ENCODE results near the gene SIRT5. TPM values are rescaled to one million over a fixed set of nuclear protein-coding genes. Genes with fewer than 3 reads are reported as not detected.

The SIRT5 gene
- total RNA-seq, 2 donors from 2014 or later, result 12.1 to 19.0 TPM

DNA sequence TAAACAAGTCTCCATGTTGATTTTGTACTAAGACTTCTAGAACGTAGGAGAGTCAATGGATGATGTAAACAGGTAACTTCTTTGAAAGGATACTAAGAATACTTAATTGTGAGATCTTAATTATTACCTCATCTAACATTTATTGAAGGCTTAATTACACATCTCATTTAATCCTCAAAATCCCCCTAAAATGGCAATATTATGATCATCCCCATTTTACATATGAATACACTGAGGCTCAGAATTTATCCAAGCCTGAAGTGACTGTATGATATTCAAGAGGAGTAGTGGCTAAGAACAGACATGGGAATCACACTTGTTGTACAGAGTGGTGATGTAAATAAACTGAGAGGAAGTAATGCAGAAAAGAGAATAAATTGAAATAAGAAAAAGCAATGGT, 63.6 kb downstream of the SIRT5 start:
- Histone ChIP-seq H3K4me1 (ENCODE audit: control insufficient read depth, insufficient read depth, low read length) (no peaks in the 10 kb centered on the region), H3K4me3 (ENCODE audit: low read length) (no peak overlapping the region), H3K36me3 (ENCODE audit: control insufficient read depth, insufficient read depth, low read length) (peaks cover 65% of the 10 kb centered on the region), H3K27ac (ENCODE audit: low read depth, low read length) (no peak overlapping the region), H3K27me3 (ENCODE audit: control insufficient read depth, insufficient read depth, low read length, poor library complexity, severe bottlenecking) (no peaks in the 10 kb centered on the region), H3K9ac (ENCODE audit: extremely low read depth, low read length, poor library complexity, severe bottlenecking) (no peak overlapping the region), H3K9me3 (ENCODE audit: control insufficient read depth, low read length) (no peaks in the 10 kb centered on the region)
- TF ChIP-seq, protein P1, sequence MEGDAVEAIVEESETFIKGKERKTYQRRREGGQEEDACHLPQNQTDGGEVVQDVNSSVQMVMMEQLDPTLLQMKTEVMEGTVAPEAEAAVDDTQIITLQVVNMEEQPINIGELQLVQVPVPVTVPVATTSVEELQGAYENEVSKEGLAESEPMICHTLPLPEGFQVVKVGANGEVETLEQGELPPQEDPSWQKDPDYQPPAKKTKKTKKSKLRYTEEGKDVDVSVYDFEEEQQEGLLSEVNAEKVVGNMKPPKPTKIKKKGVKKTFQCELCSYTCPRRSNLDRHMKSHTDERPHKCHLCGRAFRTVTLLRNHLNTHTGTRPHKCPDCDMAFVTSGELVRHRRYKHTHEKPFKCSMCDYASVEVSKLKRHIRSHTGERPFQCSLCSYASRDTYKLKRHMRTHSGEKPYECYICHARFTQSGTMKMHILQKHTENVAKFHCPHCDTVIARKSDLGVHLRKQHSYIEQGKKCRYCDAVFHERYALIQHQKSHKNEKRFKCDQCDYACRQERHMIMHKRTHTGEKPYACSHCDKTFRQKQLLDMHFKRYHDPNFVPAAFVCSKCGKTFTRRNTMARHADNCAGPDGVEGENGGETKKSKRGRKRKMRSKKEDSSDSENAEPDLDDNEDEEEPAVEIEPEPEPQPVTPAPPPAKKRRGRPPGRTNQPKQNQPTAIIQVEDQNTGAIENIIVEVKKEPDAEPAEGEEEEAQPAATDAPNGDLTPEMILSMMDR (conservative IDR thresholded peaks at IDR 0.05), result no peak
- Mint-ChIP-seq H3K27ac (peak overlapping the region; percentile 4), H3K9me3 (no peaks in the 10 kb centered on the region), H3K4me1 (peaks cover 19% of the 10 kb centered on the region), H3K4me3 (no peak overlapping the region), H3K36me3 (ENCODE audit: low read depth) (peaks cover 27% of the 10 kb centered on the region), H3K27me3 (ENCODE audit: insufficient read depth) (no peaks in the 10 kb centered on the region)
- no peak for DNase-seq
- 100% methylated on average over 1 of the region's 1 CpG; no CpG with 5 or more reads in 1 of the 2 experiments for WGBS, 2 experiments (ENCODE audit: insufficient coverage in 1 of 2, insufficient read length in 1 of 2)

DNA sequence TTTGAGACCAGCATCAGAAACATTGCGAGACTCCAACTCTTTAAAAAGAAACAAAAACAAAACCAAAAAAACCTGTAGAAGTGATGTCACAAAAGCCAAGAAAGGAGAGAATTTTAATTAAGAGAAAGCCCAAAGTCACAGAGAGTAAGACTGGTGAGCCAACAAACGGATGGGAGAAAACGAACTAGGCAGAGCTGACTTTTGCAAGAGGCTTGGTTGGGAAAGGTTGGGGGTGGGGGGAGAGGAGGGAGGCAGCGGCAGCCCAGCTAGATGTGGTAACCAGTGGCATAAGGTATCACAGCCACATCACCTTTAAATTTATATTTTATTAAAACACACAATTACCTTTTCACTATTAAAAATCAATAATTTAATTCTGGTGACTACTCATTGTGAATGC, 64.2 kb downstream of the SIRT5 start:
- TF ChIP-seq, protein P1 (conservative IDR thresholded peaks at IDR 0.05), result no peak
- H3K9ac ChIP-seq (ENCODE audit: extremely low read depth, low read length, poor library complexity, severe bottlenecking), result no peak overlapping the region
- WGBS, 2 experiments (ENCODE audit: insufficient coverage in 1 of 2, insufficient read length in 1 of 2), result 90% methylated on average over 3 of the region's 4 CpGs; no CpG with 5 or more reads in 1 of the 2 experiments

DNA sequence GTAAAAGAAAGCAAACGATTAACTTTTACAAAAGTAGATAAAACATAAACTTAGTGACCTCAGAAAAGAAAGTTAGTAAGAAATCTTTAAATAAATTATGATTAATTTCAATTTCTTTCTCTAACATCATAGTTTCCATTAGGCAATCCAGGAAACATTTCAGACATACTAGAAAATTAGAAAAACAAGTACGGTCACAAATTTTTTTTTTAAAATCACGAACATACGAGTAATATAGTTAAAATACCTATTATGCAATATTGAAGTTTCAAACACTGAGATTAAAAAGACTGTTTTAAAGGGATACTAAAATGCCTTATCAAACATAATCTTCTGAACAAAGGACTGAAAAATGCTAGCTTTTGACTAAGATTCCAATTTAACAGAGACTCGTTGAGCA, 66.9 kb downstream of the SIRT5 start:
- WGBS, 2 experiments (ENCODE audit: insufficient coverage in 1 of 2, insufficient read length in 1 of 2), result 93% methylated on average over 2 of the region's 5 CpGs; no CpG with 5 or more reads in 1 of the 2 experiments
- H3K9me3 ChIP-seq (ENCODE audit: control insufficient read depth, low read length), result no peaks in the 10 kb centered on the region
- H3K27me3 ChIP-seq (ENCODE audit: control insufficient read depth, insufficient read depth, low read length, poor library complexity, severe bottlenecking), result no peaks in the 10 kb centered on the region
- H3K27me3 Mint-ChIP-seq (ENCODE audit: insufficient read depth), result no peaks in the 10 kb centered on the region
- TF ChIP-seq, protein P1 (conservative IDR thresholded peaks at IDR 0.05), result no peak
- H3K4me1 Mint-ChIP-seq, result peaks cover 14% of the 10 kb centered on the region
- H3K36me3 Mint-ChIP-seq (ENCODE audit: low read depth), result peaks cover 28% of the 10 kb centered on the region
- H3K4me3 ChIP-seq (ENCODE audit: low read length), result no peak overlapping the region
- H3K36me3 ChIP-seq (ENCODE audit: control insufficient read depth, insufficient read depth, low read length), result peaks cover 72% of the 10 kb centered on the region
- H3K4me1 ChIP-seq (ENCODE audit: control insufficient read depth, insufficient read depth, low read length), result no peaks in the 10 kb centered on the region
- DNase-seq, result no peak
- no peak overlapping the region for H3K9ac ChIP-seq (ENCODE audit: extremely low read depth, low read length, poor library complexity, severe bottlenecking)
- H3K27ac ChIP-seq (ENCODE audit: low read depth, low read length), result no peak overlapping the region
- no peak overlapping the region for H3K4me3 Mint-ChIP-seq
- no peaks in the 10 kb centered on the region for H3K9me3 Mint-ChIP-seq
- no peak overlapping the region for H3K27ac Mint-ChIP-seq

More for the DNA sequence above, 64.2 kb downstream of the SIRT5 start:
- no peaks in the 10 kb centered on the region for H3K27me3 ChIP-seq (ENCODE audit: control insufficient read depth, insufficient read depth, low read length, poor library complexity, severe bottlenecking)
- H3K9me3 ChIP-seq (ENCODE audit: control insufficient read depth, low read length), result no peaks in the 10 kb centered on the region
- H3K4me3 ChIP-seq (ENCODE audit: low read length), result no peak overlapping the region
- DNase-seq, result no peak
- H3K36me3 ChIP-seq (ENCODE audit: control insufficient read depth, insufficient read depth, low read length), result peaks cover 63% of the 10 kb centered on the region
- Mint-ChIP-seq H3K27me3 (ENCODE audit: insufficient read depth) (no peaks in the 10 kb centered on the region), H3K9me3 (no peaks in the 10 kb centered on the region), H3K4me1 (peaks cover 19% of the 10 kb centered on the region), H3K4me3 (no peak overlapping the region), H3K27ac (peak overlapping the region; percentile 4), H3K36me3 (ENCODE audit: low read depth) (peaks cover 25% of the 10 kb centered on the region)
- no peak overlapping the region for H3K27ac ChIP-seq (ENCODE audit: low read depth, low read length)
- no peaks in the 10 kb centered on the region for H3K4me1 ChIP-seq (ENCODE audit: control insufficient read depth, insufficient read depth, low read length)
